ENCODE measurements around the gene IL1A.

The IL1A gene

DNA sequence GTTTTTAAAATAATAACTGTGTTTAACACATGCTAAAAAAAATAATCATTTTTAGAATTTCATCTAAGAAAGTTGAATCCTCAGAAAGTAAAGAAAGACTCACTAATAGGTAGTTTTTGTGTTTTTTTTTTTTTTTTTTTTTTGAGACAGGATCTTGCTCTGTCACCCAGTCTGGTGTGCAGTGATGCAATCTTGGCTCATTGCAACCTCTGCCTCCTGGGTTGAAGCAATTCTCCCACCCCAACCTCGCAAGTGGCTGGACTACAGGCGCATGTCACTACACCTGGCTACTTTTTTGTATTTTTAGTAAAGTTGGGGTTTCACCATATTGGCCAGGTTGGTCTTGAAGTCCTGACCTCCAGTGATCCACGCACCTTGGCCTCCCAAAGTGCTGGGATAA lies 27.0 kb downstream of the IL1A start:
- no peak for FAIRE-seq

DNA sequence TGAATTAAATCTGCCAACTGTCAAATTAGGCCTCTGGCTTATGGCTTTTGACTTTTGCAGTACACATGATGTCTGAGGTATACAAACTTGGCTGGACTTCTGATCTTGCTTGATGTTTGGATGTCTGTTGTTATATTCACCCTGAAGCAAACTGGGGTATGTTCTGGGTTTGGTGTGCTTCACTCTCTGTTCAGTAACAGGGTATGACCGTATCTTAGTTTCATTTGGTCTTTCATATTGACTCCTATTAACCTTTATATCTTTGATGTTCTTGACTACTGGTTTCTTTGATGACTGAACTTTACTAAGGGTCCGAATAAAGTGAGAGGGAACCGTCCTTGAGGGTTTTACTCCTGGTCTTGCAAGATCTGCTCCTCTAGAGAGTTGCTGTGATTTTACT lies 28.1 kb downstream of the IL1A start:
- FAIRE-seq, result no peak

DNA sequence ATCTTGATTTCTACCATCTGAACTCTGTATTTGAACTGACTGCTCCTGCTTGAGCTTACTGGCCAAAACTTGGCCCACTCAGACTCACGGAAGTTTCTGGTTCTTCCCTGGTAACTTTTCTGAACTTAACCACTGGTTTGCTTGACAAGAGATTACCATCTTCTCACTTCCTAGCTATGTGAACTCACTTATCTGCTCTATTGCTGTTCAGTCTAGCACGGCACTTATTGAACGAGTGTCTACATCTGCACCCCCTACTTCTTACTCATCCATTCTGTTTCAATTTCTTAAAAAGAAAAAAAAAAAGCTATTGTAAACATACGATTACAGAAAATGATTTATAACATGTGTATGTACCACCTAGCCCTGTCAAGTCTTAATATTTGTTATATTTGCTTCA lies 28.8 kb downstream of the IL1A start:
- no peak for FAIRE-seq

DNA sequence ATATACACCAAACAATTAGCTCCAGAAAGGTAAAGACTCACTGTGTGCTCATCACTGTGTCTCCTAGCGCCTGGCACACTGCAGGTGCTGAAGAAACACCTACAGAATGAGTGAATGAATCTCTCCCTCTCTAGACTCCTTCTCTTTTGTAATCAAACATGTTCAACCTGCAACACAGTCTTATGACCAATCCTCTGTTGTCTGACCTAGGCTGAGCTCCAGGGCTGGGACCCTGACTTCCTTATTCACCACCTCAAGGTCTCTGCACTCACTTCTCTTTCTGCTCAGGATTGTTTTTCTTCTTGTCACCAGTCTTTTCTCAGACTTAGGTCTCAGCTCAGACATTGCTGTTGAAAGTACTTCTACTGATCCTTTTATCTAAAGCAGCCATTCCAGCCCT lies 29.7 kb downstream of the IL1A start:
- no peak for FAIRE-seq

DNA sequence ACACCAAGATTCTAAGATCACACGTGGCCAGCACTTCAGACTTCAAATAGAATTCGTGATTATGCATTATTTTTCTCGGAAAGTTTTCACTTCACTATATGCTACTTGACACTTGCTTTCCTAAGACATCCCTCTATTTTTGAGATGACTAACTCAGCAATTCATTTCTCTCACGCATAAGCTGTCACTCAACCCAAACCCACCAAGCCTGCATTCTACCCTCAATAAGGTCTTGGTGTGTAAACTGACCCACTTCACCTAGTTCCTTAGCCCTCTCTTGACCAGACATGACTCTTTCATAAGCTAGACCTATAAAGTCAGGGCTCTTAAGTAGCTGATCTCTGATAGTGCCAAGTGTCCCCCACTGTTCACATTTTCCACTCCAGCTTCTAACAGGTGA lies 31.6 kb downstream of the IL1A start:
- FAIRE-seq, result no peak

DNA sequence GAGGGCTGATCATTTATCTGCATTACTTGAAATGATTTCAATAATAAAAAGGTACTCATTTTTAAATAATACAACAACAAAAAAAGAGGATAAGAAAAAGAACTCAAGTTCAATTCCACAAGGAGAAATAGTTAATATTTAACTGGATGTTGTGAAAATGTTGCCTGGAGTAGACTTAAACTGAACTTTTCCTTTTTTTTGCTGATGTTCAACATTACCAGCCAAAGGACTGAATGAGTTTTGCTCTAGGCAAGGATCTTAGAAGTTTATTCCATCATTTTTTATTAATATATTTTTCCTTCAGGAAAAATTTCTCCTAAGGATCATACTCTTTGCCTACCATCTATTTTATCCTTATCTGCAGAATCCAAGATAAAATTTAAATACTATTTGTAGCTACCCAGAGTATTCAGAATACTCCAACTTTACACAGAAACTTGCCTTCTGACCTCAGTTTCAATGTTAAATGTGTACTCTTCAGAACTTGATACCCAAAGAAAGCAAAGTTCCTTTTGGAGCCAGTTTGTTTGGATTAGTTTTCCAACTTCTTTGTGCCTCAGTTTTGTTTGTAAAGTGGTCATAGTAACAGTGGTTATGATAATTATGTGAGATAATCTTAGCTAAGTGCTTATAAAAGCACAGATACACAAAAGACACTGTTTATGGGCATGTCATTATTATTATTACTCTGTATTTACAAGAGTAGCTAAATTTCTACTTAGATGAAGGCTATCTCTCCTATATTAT lies 32.7 kb downstream of the IL1A start:
- no peak for FAIRE-seq

DNA sequence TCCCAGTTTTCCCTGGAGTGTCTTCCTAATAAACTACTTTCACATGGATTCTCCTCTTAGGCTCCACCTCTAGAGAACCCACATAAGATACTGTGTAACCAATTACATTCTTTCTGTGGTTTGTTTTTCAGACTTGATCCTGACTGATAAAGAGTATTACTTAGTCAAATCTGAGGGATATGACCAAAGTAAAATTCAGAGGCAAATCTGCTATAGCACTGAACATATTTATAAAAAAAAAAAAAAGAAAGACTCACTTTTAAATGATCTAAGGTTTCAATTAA lies 33.8 kb downstream of the IL1A start:
- FAIRE-seq, result no peak

DNA sequence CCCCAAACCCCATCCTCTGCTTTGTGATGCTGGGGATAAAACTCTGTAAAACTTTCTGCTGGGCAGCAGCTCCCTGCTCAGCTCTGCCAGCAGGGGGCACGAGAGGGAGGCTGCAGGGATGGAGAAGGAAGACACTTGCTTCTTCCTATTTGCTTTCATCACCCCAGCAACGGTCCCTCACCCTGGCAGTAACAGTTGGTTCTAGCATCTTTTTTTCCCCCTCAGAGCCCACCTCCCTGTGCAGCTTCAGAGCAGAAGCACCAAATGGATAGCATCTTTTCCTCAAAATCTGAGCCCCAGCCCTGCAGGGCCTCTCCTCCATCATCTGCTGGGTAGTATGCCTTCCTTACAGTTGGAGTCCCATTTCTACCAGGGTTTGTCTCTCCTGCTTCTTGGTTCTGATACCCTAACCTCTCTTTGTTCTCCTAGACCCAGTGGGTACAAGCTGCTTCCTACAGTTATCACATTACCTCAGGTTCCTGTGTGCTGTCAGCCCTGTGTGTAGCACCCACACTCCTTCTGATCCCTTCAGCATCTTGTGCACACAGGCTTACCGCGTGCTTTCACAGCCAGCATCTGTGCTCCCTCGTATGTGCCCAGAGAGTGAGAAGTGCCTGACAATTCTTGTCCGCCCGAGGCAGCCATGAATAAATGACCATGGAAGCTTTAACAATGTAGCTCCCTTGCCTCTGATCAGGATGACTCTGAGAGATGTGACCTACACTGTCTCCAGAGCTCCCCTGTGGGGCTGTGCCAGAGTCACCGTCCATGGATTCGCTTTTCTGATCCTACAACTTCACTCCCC lies 34.3 kb downstream of the IL1A start:
- FAIRE-seq, result no peak

DNA sequence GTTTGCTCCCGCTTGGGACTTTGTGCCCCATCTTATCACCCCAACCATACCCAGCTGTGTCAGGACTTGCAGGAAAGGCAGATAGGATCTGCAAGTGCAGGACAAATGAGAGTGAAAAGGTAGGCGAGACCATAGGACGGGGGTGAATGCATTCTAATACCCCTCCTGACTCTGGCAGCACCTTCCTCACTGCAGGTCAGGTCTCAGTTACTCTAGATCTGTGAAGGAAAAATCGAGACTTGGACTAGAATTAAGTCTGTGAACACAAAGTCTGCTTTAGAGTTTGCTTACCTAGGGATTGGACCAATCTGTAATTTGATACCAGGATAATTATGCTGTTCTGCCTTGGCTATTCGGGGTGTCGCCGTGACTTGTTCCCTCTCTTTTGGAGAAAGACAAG lies 43.8 kb downstream of the IL1A start:
- FAIRE-seq, result no peak

DNA sequence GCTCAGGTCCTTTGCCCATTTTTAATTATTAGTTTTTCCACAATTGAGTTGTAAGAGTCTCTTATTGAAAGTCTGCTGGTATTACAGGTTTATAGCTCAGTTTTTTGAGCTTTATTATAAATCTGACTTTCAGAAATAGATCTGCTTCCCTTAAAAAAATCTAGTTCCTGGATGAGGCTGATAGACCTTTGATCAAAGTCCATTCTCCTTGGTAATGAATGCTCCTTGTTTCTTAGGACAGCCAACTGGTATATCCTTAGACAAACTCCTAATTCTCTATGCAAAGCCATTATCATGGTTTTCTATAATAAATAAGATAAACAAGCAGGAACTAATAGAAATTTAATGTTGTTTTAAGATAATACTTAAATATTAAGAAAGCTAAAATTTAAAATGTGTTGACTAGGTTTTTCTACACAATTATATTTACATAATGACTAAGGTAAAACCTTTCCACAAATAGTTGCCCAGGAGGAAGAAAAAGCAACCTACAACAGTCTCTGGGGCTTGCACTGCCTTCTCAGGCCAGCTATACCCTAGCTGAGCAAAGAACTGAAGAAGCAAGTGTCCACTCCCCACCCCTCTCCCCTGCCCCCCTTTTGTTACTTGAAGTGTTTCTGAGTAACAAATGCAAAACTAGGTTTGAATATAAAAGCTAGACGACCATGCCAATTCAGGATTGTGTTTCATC lies 46.6 kb downstream of the IL1A start:
- FAIRE-seq, result no peak

DNA sequence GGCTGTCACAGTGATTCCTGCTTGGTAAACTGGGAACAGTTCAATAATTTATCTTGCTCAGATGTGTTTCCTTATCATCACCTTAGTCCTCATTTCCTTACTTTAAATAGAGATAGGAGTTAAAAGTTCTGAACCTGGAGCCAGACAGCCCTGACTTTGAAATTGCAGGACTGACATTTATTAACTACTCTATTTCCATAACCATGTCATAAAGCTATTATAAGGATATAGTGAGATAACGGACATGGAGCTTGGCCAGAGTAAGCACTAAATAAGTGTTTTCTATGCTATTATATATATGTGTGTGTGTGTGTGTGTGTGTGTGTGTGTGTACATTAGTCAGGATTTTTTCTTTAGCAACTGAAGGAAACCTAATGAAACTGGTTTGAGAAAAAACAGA lies 50.4 kb downstream of the IL1A start:
- no peak for FAIRE-seq

DNA sequence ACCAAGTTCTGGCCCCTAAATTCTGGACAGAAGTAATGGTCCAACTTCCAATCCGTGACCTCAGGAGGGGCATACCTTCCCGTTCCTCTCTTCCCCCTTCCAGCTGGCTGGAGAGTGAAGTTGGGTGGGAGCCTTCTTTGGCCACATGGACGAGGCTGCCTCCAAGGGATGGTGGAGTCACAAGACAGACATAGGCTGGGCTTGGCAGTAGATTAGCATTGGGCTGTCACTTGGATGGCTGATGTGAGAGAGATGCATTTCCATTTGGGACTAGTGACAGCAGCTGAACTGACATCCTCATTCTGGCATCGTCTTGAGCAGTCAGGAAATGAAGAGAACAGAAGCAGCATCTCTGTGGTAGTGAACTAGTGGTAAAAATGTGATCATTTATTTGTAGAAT lies 50.8 kb downstream of the IL1A start:
- no peak for FAIRE-seq

DNA sequence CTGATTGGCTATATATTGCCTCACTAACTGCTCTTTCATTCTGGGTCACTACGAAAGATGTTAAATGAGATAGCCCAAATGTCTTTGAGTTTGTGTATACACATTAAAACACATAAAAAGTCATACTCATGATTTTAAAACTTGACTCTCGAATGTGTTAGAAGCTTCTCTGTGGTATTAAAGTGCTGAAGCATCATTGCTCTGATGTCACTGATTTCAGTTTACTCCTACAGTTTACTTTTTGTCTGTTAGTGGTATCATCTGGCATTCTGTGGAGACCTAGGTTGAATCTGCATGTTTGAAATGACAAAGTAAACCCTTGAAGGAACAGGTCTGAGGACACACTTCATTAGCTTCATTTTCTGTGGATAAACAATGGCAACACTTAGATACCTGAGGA lies 52.8 kb downstream of the IL1A start:
- no peak for FAIRE-seq

DNA sequence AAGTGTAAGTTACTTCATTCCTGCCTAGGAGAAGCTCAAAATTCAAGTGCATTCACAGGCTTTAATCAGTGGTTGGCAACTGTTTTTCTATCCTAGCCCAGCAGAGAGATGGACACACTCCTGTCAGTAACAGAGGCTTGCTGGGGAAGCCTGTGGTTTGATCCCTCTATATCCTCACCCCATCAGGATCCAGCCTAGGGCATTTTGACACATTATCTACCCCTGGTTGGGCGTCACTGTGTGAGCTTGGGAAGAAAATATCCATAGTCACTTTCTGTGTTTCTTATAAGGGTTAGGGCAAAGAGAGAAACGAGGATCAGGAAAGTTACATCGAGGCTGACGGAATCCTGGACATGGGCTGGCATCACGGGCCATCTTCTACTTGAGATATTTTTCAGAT lies 53.5 kb downstream of the IL1A start:
- no peak for FAIRE-seq

DNA sequence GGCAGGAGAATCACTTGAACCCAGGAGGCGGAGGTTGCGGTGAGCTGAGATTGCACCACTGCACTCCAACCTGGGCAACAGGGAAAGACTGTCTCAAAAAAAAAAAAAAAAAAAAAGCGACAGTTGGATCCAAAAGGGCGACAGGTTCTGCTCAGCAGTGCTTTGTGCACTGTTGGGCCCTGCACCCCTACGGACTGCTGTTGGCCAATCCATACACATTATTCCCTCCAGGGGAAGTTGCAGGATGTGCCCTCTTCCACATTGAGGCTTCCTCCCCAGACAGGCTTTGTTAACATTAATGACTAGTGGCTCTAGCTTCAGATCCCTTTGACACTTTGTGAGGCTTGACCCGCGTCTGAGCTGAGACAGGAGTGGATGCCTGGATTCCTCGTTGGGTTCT lies 54.1 kb downstream of the IL1A start:
- no peak for FAIRE-seq

DNA sequence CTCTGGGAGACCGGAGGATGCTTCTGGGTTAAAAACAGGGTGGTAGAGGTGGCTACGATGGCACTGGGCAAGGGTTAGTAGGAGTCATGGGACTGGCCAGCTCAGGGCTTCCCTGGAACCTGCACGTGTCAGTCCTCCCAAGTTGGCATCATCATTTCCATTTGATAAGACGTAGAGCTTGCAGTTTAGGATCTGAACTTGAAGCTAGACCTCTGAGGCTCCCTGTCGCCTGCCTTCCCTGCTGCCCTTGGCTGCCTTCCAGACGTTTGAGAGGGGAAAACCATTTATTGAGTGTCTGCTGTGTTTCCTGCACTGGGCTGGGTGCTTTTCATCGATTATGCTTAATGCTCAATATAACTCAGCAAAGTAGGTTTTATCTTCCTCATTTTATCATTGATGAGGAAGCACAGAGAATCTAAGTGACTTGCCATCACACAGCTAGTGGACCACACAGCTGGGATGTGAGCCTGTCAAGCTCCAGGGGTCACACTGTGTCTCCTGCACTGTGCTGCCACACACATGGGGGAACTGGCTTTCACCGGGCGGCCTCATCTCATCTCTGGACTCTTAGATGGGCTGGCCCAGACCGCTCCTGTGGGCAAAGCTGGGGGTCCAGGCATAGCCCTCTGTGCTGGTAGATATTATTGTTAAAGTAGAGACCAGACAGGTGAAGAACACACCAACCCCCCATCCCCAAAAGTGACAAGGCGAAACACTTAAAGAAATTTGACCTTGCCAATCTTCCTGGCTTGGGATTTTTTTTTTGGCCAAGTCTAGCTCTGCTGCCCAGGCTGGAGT lies 55.7 kb downstream of the IL1A start:
- FAIRE-seq, result no peak

DNA sequence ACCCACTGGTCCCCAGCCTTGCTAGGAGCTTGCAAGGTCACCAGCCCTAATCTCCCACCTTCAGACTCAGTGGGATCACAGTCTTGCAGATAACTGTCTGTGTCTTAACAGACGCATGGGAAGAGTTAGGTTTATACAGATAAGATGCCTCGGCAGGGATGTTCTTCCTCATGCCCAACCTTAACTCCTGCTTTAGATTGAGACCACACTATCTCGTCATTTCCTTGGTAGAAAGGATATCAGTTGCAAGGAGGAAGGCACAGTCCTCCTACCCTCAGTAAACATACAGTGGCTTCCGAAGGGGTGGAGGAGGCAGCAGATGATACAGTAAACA lies 56.3 kb downstream of the IL1A start:
- FAIRE-seq, result no peak

DNA sequence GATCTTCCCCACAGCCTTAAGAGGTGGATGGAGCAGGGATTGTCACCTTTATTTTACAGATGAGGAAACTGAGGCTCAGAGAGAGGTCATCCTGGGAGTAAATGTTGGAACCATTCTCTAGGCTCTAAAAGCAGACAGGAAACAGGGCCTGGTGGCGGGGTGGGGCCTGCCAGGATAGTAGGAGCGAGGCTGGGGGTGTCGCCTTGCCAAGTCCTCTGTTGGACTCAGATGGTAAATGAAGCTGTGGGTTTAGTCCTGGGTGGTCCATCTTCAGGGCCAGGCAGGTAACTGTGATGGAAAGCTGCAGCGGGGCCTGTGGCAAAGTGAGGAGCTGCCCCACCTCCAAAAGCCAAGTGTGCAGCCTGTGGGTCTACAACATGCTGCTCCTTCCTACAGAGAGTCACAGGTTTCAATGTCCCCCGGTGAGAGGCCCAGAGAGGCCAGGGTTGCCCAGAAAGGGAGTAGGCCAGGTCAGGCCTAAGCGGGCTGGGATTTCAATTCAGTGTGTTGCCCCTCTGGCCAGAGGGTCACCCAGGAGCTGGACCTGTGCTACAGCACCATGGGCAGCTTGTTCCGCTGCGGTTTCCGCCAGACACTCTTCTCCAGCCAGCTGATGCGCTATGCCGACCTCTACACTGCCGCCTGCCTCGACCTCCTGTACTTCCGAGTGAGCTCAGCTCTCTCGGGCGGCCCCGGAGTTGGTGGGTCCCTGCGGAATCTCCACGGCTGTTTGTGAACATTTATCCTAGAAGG lies 56.8 kb downstream of the IL1A start:
- no peak for FAIRE-seq

DNA sequence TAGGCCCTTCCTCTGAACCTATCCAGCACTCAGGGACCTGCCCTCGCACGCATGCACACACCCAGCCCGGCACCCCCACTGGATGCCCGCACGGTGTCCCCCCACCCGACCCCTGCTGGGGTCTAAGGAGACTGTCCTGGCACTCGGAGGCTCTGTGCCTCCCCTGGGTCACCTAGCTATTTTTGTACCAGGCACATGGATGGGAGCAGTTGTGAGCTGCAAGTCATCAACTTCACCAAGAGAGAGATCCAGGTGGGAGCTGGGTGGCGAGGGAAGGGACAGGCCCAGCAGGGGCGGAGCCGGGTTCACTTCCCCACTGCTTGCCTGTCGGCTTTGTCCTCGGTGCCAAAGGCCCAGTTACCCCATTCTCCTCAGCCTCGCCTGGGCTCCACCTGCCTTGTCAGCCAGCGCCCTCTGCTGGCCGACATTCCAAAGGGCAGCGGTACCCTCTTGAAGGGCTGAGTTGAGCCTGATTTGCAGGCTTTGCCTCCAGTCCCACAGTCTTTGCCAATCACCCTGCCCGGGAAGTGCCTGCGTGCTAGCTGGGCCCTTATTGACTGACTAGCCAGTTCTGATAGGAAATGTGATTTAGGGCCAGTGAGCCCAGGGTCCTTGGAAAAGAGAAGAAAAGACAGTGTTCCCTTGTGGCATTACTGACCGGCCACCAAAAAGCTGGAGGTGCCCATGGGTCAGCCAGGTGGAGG lies 57.7 kb downstream of the IL1A start:
- FAIRE-seq, result no peak

DNA sequence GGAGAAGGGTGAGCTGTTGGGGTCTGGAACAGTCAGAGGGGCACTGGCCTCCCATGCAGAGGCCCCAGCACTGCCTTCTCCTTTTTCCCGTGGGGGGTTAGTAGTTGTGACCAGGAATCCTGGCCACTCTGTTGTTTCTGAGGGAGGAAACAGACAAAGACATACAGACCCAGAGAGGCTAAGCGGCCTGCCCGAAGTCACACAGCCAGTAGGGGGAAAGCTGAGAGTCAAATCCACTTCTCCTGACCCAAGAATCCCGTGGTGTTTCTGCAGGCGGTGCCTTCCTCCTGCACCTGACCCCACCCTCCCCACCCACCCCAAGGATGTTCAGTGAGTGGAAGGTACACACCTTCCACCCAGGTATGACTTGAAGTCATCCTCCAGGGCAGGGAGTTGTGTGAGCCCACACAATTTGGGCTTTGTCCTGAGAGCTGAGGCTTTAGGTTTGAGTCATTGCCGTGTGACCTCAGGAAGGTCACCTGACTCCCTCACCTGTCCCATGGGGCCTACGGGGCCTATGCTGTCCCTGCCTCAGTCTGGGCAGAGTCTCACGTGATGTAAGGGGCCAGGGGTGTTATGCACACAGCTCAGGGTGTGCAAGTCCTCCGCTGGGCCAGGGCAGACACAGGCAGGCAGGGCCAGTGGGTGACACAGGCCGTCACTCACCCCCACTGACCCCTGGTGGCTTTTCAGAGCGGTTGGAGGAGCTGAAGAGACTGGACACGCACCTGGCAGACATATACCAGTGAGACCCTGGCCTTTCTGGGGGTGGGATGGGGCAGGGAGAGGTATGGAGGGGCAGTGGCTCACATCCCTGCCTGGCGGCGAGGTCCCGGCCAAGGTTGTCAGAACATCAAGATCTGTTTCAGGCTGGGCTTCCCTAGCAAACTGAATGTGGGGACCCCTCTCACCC lies 58.5 kb downstream of the IL1A start:
- no peak for FAIRE-seq

Measured in endometrium (tissue), 2 donors.